ENCODE measurements around the gene NEFH. TPM values are rescaled to one million over a fixed set of nuclear protein-coding genes. Genes with fewer than 3 reads are reported as not detected.

NEFH gene
- total and polyA plus RNA-seq, 2 donors (not counting 3 experiments of a cell fraction or from before 2014, with no cell fraction given), result 0.09 to 0.59 TPM

GRCh38 chr22:29499852-29500251 is 19.8 kb downstream of the NEFH start:
- Histone ChIP-seq H3K9me3 (replicated peaks; ENCODE audit: control insufficient read depth, insufficient read depth, low read length) (no peaks in the 10 kb centered on the region), H3K27ac (ENCODE audit: insufficient read depth, low read depth, low read length) (no peak overlapping the region), H4K20me1 (replicated peaks; ENCODE audit: control insufficient read depth, extremely low read depth, insufficient read depth, low read length) (no peaks in the 10 kb centered on the region), H2AFZ (ENCODE audit: low read depth, low read length) (no peak overlapping the region), H3K27me3 (ENCODE audit: control insufficient read depth in 2 of 2, insufficient read depth in 2 of 2, low read length in 2 of 2) (no peaks in the 10 kb centered on the region), H3K9ac (replicated peaks; ENCODE audit: extremely low read depth, insufficient read depth, low read length) (no peak overlapping the region), H3K9me1 (replicated peaks; ENCODE audit: control insufficient read depth, extremely low read depth, insufficient read depth, low read length) (no peaks in the 10 kb centered on the region), H3K4me3 (replicated peaks in 1 of 3; ENCODE audit: insufficient read depth in 1 of 3, low read depth in 1 of 3, low read length in 3 of 3) (no peak overlapping the region), H3K4me2 (ENCODE audit: insufficient read depth, low read length) (no peak overlapping the region), H3K79me2 (ENCODE audit: control insufficient read depth, insufficient read depth, low read length) (no peaks in the 10 kb centered on the region), H3K4me1 (ENCODE audit: control insufficient read depth, extremely low read depth, insufficient read depth, low read length) (no peaks in the 10 kb centered on the region), H3K36me3 (ENCODE audit: control insufficient read depth in 2 of 2, extremely low read depth in 1 of 2, insufficient read depth in 2 of 2, low read length in 2 of 2) (no peaks in the 10 kb centered on the region)
- ChIA-PET CTCF (no interaction called here), POLR2A (no interaction called here)
- no TSS peak for BruUV-seq (replicated peaks)
- DNase-seq (ENCODE audit: low read depth, low spot score) (no peak), FAIRE-seq (no peak)
- intact Hi-C loops (cut with micrococcal nuclease) (loop anchor here (5.0 kb wide), 1 partner anchor 103 kb away; no protein-coding TSS in a partner anchor), dilution Hi-C loops (cut with MboI; ENCODE audit: extremely low pct_ligation_motif_present, low sequenced_read_pairs) (no loop called here)
- TF ChIP-seq FOS (IDR thresholded peaks at IDR 0.05; ENCODE audit: borderline replicate concordance, insufficient read depth, low read length) (no peak), POLR2A (IDR thresholded peaks at IDR 0.05; ENCODE audit: low read depth, low read length) (no peak), EZH2 (IDR thresholded peaks at IDR 0.05; ENCODE audit: borderline replicate concordance, low read depth, low read length, severe bottlenecking) (no peak), POLR2AphosphoS5 (IDR thresholded peaks at IDR 0.05; ENCODE audit: insufficient read depth, low read depth, low read length) (no peak), GATA2 (IDR thresholded peaks at IDR 0.05; ENCODE audit: insufficient read depth, insufficient read length, low read depth, low read length) (no peak), CTCF (IDR thresholded peaks at IDR 0.05; ENCODE audit: extremely low read depth in 1 of 2, insufficient read depth in 1 of 2, low read depth in 1 of 2, low read length in 2 of 2) (no peak), JUN (IDR thresholded peaks at IDR 0.05; ENCODE audit: borderline replicate concordance, insufficient read depth, insufficient read length, low read depth) (no peak), MYC (IDR thresholded peaks at IDR 0.05; ENCODE audit: low read depth, low read length) (no peak), MAX (IDR thresholded peaks at IDR 0.05; ENCODE audit: insufficient read depth, insufficient read length) (no peak)
